Stomach (tissue), 4 donors: ENCODE results near the gene MIOX.

Experiments
- EP300 ChIP-seq: sonication (generic); formaldehyde crosslinking; IDR thresholded peaks from one replicate; pipeline ENCODE4 v1.6.1; 2017; ENCODE audit warnings: antibody characterized with exemption
- POLR2A ChIP-seq, 4 donors: fragments of 450-650 bp; IDR thresholded peaks; one replicate each; pipeline ENCODE4 v1.6.1; 2016; ENCODE audit warnings: antibody characterized with exemption in 4 of 4, control low read depth in 2 of 4, mild to moderate bottlenecking in 1 of 4, moderate library complexity in 1 of 4
- POLR2AphosphoS5 ChIP-seq, 3 donors: sonication (generic); formaldehyde crosslinking; IDR thresholded peaks; one replicate each; pipeline ENCODE4 v1.6.1; 2016; ENCODE audit warnings: antibody characterized with exemption in 3 of 3
- TF ChIP-seq, protein P1 (sequence below), 7 experiments: fragments of 450-650 bp in 4 of 7; fragments of 200-600 bp in 3 of 7; sonication (generic) in 3 of 7; IDR thresholded peaks; one replicate each; pipeline ENCODE4 v1.5.1; 2016 to 2019; ENCODE audit warnings: antibody characterized with exemption in 7 of 7, control low read depth in 2 of 7, mild to moderate bottlenecking in 1 of 7

- TF ChIP-seq, protein P1, sequence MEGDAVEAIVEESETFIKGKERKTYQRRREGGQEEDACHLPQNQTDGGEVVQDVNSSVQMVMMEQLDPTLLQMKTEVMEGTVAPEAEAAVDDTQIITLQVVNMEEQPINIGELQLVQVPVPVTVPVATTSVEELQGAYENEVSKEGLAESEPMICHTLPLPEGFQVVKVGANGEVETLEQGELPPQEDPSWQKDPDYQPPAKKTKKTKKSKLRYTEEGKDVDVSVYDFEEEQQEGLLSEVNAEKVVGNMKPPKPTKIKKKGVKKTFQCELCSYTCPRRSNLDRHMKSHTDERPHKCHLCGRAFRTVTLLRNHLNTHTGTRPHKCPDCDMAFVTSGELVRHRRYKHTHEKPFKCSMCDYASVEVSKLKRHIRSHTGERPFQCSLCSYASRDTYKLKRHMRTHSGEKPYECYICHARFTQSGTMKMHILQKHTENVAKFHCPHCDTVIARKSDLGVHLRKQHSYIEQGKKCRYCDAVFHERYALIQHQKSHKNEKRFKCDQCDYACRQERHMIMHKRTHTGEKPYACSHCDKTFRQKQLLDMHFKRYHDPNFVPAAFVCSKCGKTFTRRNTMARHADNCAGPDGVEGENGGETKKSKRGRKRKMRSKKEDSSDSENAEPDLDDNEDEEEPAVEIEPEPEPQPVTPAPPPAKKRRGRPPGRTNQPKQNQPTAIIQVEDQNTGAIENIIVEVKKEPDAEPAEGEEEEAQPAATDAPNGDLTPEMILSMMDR (IDR thresholded peaks at IDR 0.05): no peak
- TF ChIP-seq EP300 (no peak), POLR2AphosphoS5 (IDR thresholded peaks at IDR 0.05) (no peak), POLR2A (IDR thresholded peaks at IDR 0.05) (no peak)
Measured at GRCh38 chr22:50477923-50478322, 8.7 kb upstream of the MIOX start.
